Caco-2 (cell line): ENCODE data around the gene TMEM182. TPM values are rescaled to one million over a fixed set of nuclear protein-coding genes. Genes with fewer than 3 reads are reported as not detected.

Experiments used
- BruUV-seq: library from RNA; stranded (reverse); fragments of 400-500 nt; replicated peaks from 2 replicates; lab custom pipeline; 2021; lab: Mats Ljungman, UMichigan
- CTCF ChIA-PET: fragments of 300-600 bp; sonication (Branson Sonifier 250); formaldehyde crosslinking; loops from one replicate; lab custom pipeline; 2022; ENCODE audit warnings: antibody characterized with exemption; lab: Charles Lee
- POLR2A ChIA-PET: fragments of 300-600 bp; sonication (Branson Sonifier 250); formaldehyde crosslinking; loops from one replicate; lab custom pipeline; 2022; ENCODE audit warnings: antibody characterized with exemption; lab: Charles Lee
- DNase-seq, 2 experiments: peaks; one replicate each; pipeline versions ENCODE4 v3.0.0 to v3.0.0-alpha.2; 2020 to 2022
- H3K27me3 ChIP-seq: replicated peaks from 2 replicates; pipeline ENCODE4 v1.6.0; 2011; ENCODE audit warnings: low read length; ENCODE audit not compliant: control insufficient read depth, insufficient read depth
- H3K36me3 ChIP-seq: 2 replicates; pipeline ENCODE4 v1.5.1; 2011; ENCODE audit warnings: low read length; ENCODE audit not compliant: control insufficient read depth, insufficient read depth
- H3K4me1 ChIP-seq: fragments of 250-450 bp; sonication (Bioruptor Pico); 2 replicates; pipeline ENCODE4 v1.5.1; 2020; ENCODE audit warnings: mild to moderate bottlenecking
- H3K4me3 ChIP-seq: 2 replicates; pipeline ENCODE4 v1.5.1; 2011; ENCODE audit warnings: low read depth, mild to moderate bottlenecking, control low read depth, low read length
- H3K9me3 ChIP-seq: fragments of 250-450 bp; sonication (Bioruptor Pico); 2 replicates; pipeline ENCODE4 v1.5.1; 2020; ENCODE audit warnings: mild to moderate bottlenecking, moderate library complexity
- H3K27ac Mint-ChIP-seq: one replicate; pipeline ENCODE4 v1.8.0; 2022; ENCODE audit warnings: mixed read lengths; ENCODE audit not compliant: unreplicated experiment
- H3K27me3 Mint-ChIP-seq: one replicate; pipeline ENCODE4 v1.8.0; 2022; ENCODE audit warnings: mixed read lengths; ENCODE audit not compliant: insufficient read depth, unreplicated experiment
- H3K36me3 Mint-ChIP-seq: one replicate; pipeline ENCODE4 v1.8.0; 2022; ENCODE audit warnings: mild to moderate bottlenecking, mixed read lengths; ENCODE audit not compliant: insufficient read depth, unreplicated experiment
- H3K4me1 Mint-ChIP-seq: one replicate; pipeline ENCODE4 v1.8.0; 2022; ENCODE audit warnings: low read depth, mixed read lengths; ENCODE audit not compliant: unreplicated experiment
- H3K4me3 Mint-ChIP-seq: one replicate; pipeline ENCODE4 v1.8.0; 2022; ENCODE audit warnings: mild to moderate bottlenecking, moderate library complexity, mixed read lengths; ENCODE audit not compliant: unreplicated experiment
- H3K9me3 Mint-ChIP-seq: one replicate; pipeline ENCODE4 v1.8.0; 2022; ENCODE audit warnings: mixed read lengths; ENCODE audit not compliant: unreplicated experiment
- CTCF ChIP-seq, 2 experiments: fragments of 200-600 bp in 1 of 2; IDR thresholded peaks; 1 replicate in 1 of 2; 2 replicates in 1 of 2; pipeline versions ENCODE4 v1.5.1 to v1.8.0; 2011 to 2022; ENCODE audit warnings: antibody characterized with exemption in 1 of 2, control low read depth in 1 of 2, inconsistent platforms in 1 of 2, low read depth in 1 of 2, low read length in 1 of 2, mild to moderate bottlenecking in 1 of 2, moderate library complexity in 1 of 2; ENCODE audit not compliant: insufficient read depth in 1 of 2, severe bottlenecking in 1 of 2, unreplicated experiment in 1 of 2
- intact Hi-C: fragments of 100-400 bp; cut with micrococcal nuclease; formaldehyde crosslinking; loops from one replicate; pipeline ENCODE4 v1.10.0; 2022; ENCODE audit not compliant: unreplicated experiment
- total RNA-seq: library from RNA; stranded (reverse); gene quantifications from 2 replicates; pipeline ENCODE4 v1.2.3, GENCODE V29; 2022

TMEM182 gene
- total RNA-seq, 1 experiment from 2014 or later, result 13.6 TPM

GRCh38 chr2:102783506-102784183 is 21.8 kb downstream of the TMEM182 start:
- H3K27me3 Mint-ChIP-seq, result no peaks in the 10 kb centered on the region
- H3K4me3 ChIP-seq, result no peak overlapping the region
- peaks cover 6% of the 10 kb centered on the region for H3K36me3 Mint-ChIP-seq
- no peak overlapping the region for H3K4me3 Mint-ChIP-seq
- POLR2A ChIA-PET, result no interaction called here
- no peak for DNase-seq
- BruUV-seq, result no TSS peak
- H3K4me1 Mint-ChIP-seq, result peaks cover 7% of the 10 kb centered on the region
- H3K27ac Mint-ChIP-seq, result no peak overlapping the region
- no peaks in the 10 kb centered on the region for H3K27me3 ChIP-seq
- intact Hi-C loops, result no loop called here
- no peaks in the 10 kb centered on the region; the same call in 1 of the 2 replicates for H3K4me1 ChIP-seq
- 0 out of 2 replicates have a peak, but pooled peaks cover 2% of the 10 kb centered on the region for H3K9me3 ChIP-seq
- CTCF ChIA-PET, result interaction anchor here (2.6 kb wide), 1 partner anchor 30 kb away, joined by 9 read pairs; no protein-coding TSS in a partner anchor
- TF ChIP-seq CTCF (IDR thresholded peaks at IDR 0.05; ENCODE audit: insufficient read depth in 1 of 2, low read depth in 1 of 2, low read length in 1 of 2, severe bottlenecking in 1 of 2, unreplicated experiment in 1 of 2), result no peak
- H3K36me3 ChIP-seq, result no peaks in the 10 kb centered on the region; the same call in 1 of the 2 replicates
- H3K9me3 Mint-ChIP-seq, result no peaks in the 10 kb centered on the region

- H3K27ac Mint-ChIP-seq, result no peak overlapping the region
- H3K4me1 Mint-ChIP-seq, result peaks cover 7% of the 10 kb centered on the region
- DNase-seq, result no peak
- H3K27me3 Mint-ChIP-seq, result no peaks in the 10 kb centered on the region
- no peaks in the 10 kb centered on the region for H3K9me3 Mint-ChIP-seq
- Histone ChIP-seq H3K4me3 (no peak overlapping the region), H3K36me3 (no peaks in the 10 kb centered on the region; the same call in 1 of the 2 replicates), H3K9me3 (no peaks in the 10 kb centered on the region), H3K27me3 (no peaks in the 10 kb centered on the region), H3K4me1 (no peaks in the 10 kb centered on the region; the same call in 1 of the 2 replicates)
- intact Hi-C loops, result no loop called here
- CTCF ChIA-PET, result interaction anchor here (0.8 to 2.6 kb wide), 2 partner anchors 21 to 31 kb away, joined by 3 to 9 read pairs; no protein-coding TSS in a partner anchor
- BruUV-seq, result no TSS peak
- H3K36me3 Mint-ChIP-seq, result peaks cover 6% of the 10 kb centered on the region
- POLR2A ChIA-PET, result no interaction called here
- no peak for TF ChIP-seq CTCF (IDR thresholded peaks at IDR 0.05; ENCODE audit: insufficient read depth in 1 of 2, low read depth in 1 of 2, low read length in 1 of 2, severe bottlenecking in 1 of 2, unreplicated experiment in 1 of 2)
- H3K4me3 Mint-ChIP-seq, result no peak overlapping the region
Measured at GRCh38 chr2:102784940-102785339, 23.1 kb downstream of the TMEM182 start.

- CTCF ChIA-PET, result no interaction called here
- TF ChIP-seq CTCF (IDR thresholded peaks at IDR 0.05; ENCODE audit: insufficient read depth in 1 of 2, low read depth in 1 of 2, low read length in 1 of 2, severe bottlenecking in 1 of 2, unreplicated experiment in 1 of 2), result no peak
- Histone ChIP-seq H3K27me3 (no peaks in the 10 kb centered on the region), H3K36me3 (no peaks in the 10 kb centered on the region; the same call in 1 of the 2 replicates), H3K9me3 (no peaks in the 10 kb centered on the region), H3K4me3 (no peak overlapping the region), H3K4me1 (no peaks in the 10 kb centered on the region)
- no peak overlapping the region for H3K27ac Mint-ChIP-seq
- POLR2A ChIA-PET, result no interaction called here
- DNase-seq, result no peak
- no peaks in the 10 kb centered on the region for H3K27me3 Mint-ChIP-seq
- H3K4me3 Mint-ChIP-seq, result no peak overlapping the region
- BruUV-seq, result no TSS peak
- intact Hi-C loops, result no loop called here
- H3K36me3 Mint-ChIP-seq, result peaks cover 6% of the 10 kb centered on the region
- no peaks in the 10 kb centered on the region for H3K9me3 Mint-ChIP-seq
- H3K4me1 Mint-ChIP-seq, result peaks cover 7% of the 10 kb centered on the region
Measured at GRCh38 chr2:102788216-102788884, 26.5 kb downstream of the TMEM182 start.
